Measurements from ENCODE around the gene MASP1. TPM values are rescaled to one million over a fixed set of nuclear protein-coding genes. Genes with fewer than 3 reads are reported as not detected.
"Not testable (repeated sequence)": the region's sequence is repeated elsewhere in the genome, so short reads cannot be mapped to it uniquely, and the experiment has no call there.

The MASP1 gene
- total and polyA plus RNA-seq, 8 donors: 0.06 to 1.3 (median 0.35) TPM

- Histone ChIP-seq H3K27ac (no peak overlapping the region), H3K27me3 (no peaks in the 10 kb centered on the region), H3K9me3 (no peaks in the 10 kb centered on the region), H3K4me1 (peaks cover 0 to 9% (median 0%) of the 10 kb centered on the region in 3 donors), H3K36me3 (no peaks in the 10 kb centered on the region), H3K4me3 (no peak overlapping the region)
- intact Hi-C loops (cut with DNase I): no loop called here
- TF ChIP-seq CTCF (IDR thresholded peaks at IDR 0.05): no peak
- WGBS, 2 donors: 65 to 91% methylated on average over 2 of the region's 2 CpGs
- FAIRE-seq: no peak
- DNase-seq: no peak
- ATAC-seq: no peak
Observed at GRCh38 chr3:187207062-187207461, 84.5 kb downstream of the MASP1 start.

GRCh38 chr3:187205683-187206082 is 85.9 kb downstream of the MASP1 start:
- Histone ChIP-seq H3K36me3 (no peaks in the 10 kb centered on the region), H3K4me3 (no peak overlapping the region), H3K4me1 (peaks cover 0 to 7% (median 0%) of the 10 kb centered on the region in 3 donors), H3K27me3 (no peaks in the 10 kb centered on the region), H3K9me3 (no peaks in the 10 kb centered on the region), H3K27ac (no peak overlapping the region)
- ATAC-seq (no peak), FAIRE-seq (no peak), DNase-seq (no peak)
- WGBS, 2 donors: 57 to 73% methylated on average over 2 of the region's 2 CpGs
- no peak for TF ChIP-seq CTCF (IDR thresholded peaks at IDR 0.05)
- intact Hi-C loops (cut with DNase I): no loop called here

GRCh38 chr3:187199463-187200050 is 92.0 kb downstream of the MASP1 start:
- H3K4me1 ChIP-seq; DNase-seq; FAIRE-seq; H3K9me3 ChIP-seq; H3K27me3 ChIP-seq; H3K36me3 ChIP-seq; H3K4me3 ChIP-seq; intact Hi-C loops (cut with DNase I); H3K27ac ChIP-seq; ATAC-seq: not testable (repeated sequence)
- WGBS, 2 donors: 89 to 90% methylated on average over 36 to 44 of the region's 44 CpGs

- FAIRE-seq (no peak), DNase-seq (no peak), ATAC-seq (no peak)
- H3K27ac ChIP-seq: no peak overlapping the region
- no peaks in the 10 kb centered on the region for H3K36me3 ChIP-seq
- no peaks in the 10 kb centered on the region for H3K9me3 ChIP-seq
- H3K4me3 ChIP-seq: no peak overlapping the region
- no peaks in the 10 kb centered on the region for H3K4me1 ChIP-seq
- WGBS, 2 donors: 83 to 89% methylated on average over 4 of the region's 4 CpGs
- H3K27me3 ChIP-seq: no peaks in the 10 kb centered on the region
- TF ChIP-seq CTCF (IDR thresholded peaks at IDR 0.05): no peak
- intact Hi-C loops (cut with DNase I): no loop called here
Observed at GRCh38 chr3:187198490-187198889, 93.0 kb downstream of the MASP1 start.

- TF ChIP-seq CTCF (IDR thresholded peaks at IDR 0.05): no peak
- no peak within 1 kb of the TSS for H3K27ac ChIP-seq
- no peak for DNase-seq
- H3K27me3 ChIP-seq: no peaks in the 10 kb centered on the region
- FAIRE-seq: no peak
- no peaks in the 10 kb centered on the region for H3K4me1 ChIP-seq
- no peaks in the 10 kb centered on the region for H3K9me3 ChIP-seq
- 56 to 59% methylated on average over 8 of the region's 8 CpGs for WGBS, 2 donors
- H3K4me3 ChIP-seq: no peak within 1 kb of the TSS
- H3K36me3 ChIP-seq: no peaks in the 10 kb centered on the region
- no peak for ATAC-seq
- intact Hi-C loops (cut with DNase I): no loop called here
Observed at GRCh38 chr3:187197335-187197649, 94.2 kb downstream of the MASP1 start, which contains the start of gene RTP1. RTP1 (plus strand) TSS chr3:187197486; CDS start chr3:187197516, 30 bp downstream.

Data from pancreas (tissue), 10 donors.